ENCODE measurements around the gene IQCE. TPM values are rescaled to one million over a fixed set of nuclear protein-coding genes. Genes with fewer than 3 reads are reported as not detected.
A peak's percentile ranks its signal among the peaks of the same experiment; 100 is the strongest.
"Not testable (repeated sequence)": the region's sequence is repeated elsewhere in the genome, so short reads cannot be mapped to it uniquely, and the experiment has no call there.

Gene IQCE
- total RNA-seq, 1 experiment from 2014 or later: 35.5 TPM

- DNase-seq (ENCODE audit: low spot score): no peak
These were observed 4.8 kb upstream of the IQCE start for GRCh38 chr7:2553831-2554581.

GRCh38 chr7:2554661-2555111, 4.1 kb upstream of the IQCE start:
- DNase-seq (ENCODE audit: low spot score): no peak

GRCh38 chr7:2555121-2556052, 3.4 kb upstream of the IQCE start, which contains the start of gene BRAT1:
Gene BRAT1, minus strand, starts transcription at chr7:2555524. Its CDS starts 1,093 bp downstream, at chr7:2554431.
- DNase-seq (ENCODE audit: low spot score): peak; percentile 95

GRCh38 chr7:2559283-2559950, 638 bp downstream of the IQCE start:
- no peak for DNase-seq (ENCODE audit: low spot score)

- not testable (repeated sequence) for DNase-seq (ENCODE audit: low spot score)
These were observed 5.2 kb downstream of the IQCE start for GRCh38 chr7:2563955-2564354.

GRCh38 chr7:2564970-2565540, 6.3 kb downstream of the IQCE start:
- DNase-seq (ENCODE audit: low spot score): no peak

- no peak for DNase-seq (ENCODE audit: low spot score)
These were observed 7.6 kb downstream of the IQCE start for GRCh38 chr7:2566348-2566889.

- no peak for DNase-seq (ENCODE audit: low spot score)
These were observed 8.3 kb downstream of the IQCE start for GRCh38 chr7:2566890-2567678.

GRCh38 chr7:2567679-2568278, 9.0 kb downstream of the IQCE start:
- DNase-seq (ENCODE audit: low spot score): no peak

- DNase-seq (ENCODE audit: low spot score): no peak
These were observed 9.9 kb downstream of the IQCE start for GRCh38 chr7:2568521-2569223.

GRCh38 chr7:2569421-2569820, 10.6 kb downstream of the IQCE start:
- DNase-seq (ENCODE audit: low spot score): no peak

GRCh38 chr7:2570021-2570420, 11.2 kb downstream of the IQCE start:
- no peak for DNase-seq (ENCODE audit: low spot score)

- DNase-seq (ENCODE audit: low spot score): no peak
These were observed 12.6 kb downstream of the IQCE start for GRCh38 chr7:2571409-2571808.

GRCh38 chr7:2572101-2572842, 13.5 kb downstream of the IQCE start:
- peak; percentile 82 for DNase-seq (ENCODE audit: low spot score)

- DNase-seq (ENCODE audit: low spot score): no peak
These were observed 15.0 kb downstream of the IQCE start for GRCh38 chr7:2573761-2574160.

GRCh38 chr7:2575046-2575732, 16.4 kb downstream of the IQCE start:
- no peak for DNase-seq (ENCODE audit: low spot score)

- no peak for DNase-seq (ENCODE audit: low spot score)
These were observed 17.1 kb downstream of the IQCE start for GRCh38 chr7:2575733-2576340.
